Suprapubic skin (tissue), 4 donors: ENCODE measurements around the gene RAB3GAP1. TPM values are rescaled to one million over a fixed set of nuclear protein-coding genes. Genes with fewer than 3 reads are reported as not detected.

Experiments
- DNase-seq, 2 donors: peaks; one replicate each; pipeline ENCODE4 v3.0.0-alpha.2; 2019; ENCODE audit warnings: low spot score in 2 of 2
- H3K27ac ChIP-seq: fragments of 200-600 bp; sonication (generic); one replicate; pipeline ENCODE4 v1.5.1; 2019
- H3K27me3 ChIP-seq: fragments of 200-600 bp; sonication (generic); one replicate; pipeline ENCODE4 v1.5.1; 2019
- H3K36me3 ChIP-seq: fragments of 200-600 bp; sonication (generic); one replicate; pipeline ENCODE4 v1.5.1; 2019
- H3K4me1 ChIP-seq: fragments of 200-600 bp; sonication (generic); one replicate; pipeline ENCODE4 v1.5.1; 2019
- H3K4me3 ChIP-seq: fragments of 200-600 bp; sonication (generic); one replicate; pipeline ENCODE4 v1.5.1; 2019; ENCODE audit warnings: mild to moderate bottlenecking
- H3K9me3 ChIP-seq: fragments of 200-600 bp; sonication (generic); one replicate; pipeline ENCODE4 v1.5.1; 2019
- CTCF ChIP-seq, 2 donors: fragments of 200-600 bp in 1 of 2; fragments of 450-650 bp in 1 of 2; sonication (generic) in 1 of 2; IDR thresholded peaks; one replicate each; pipeline ENCODE4 v1.5.1; 2016 to 2019; ENCODE audit warnings: antibody characterized with exemption in 2 of 2, mild to moderate bottlenecking in 1 of 2, moderate library complexity in 1 of 2
- EP300 ChIP-seq: sonication (generic); formaldehyde crosslinking; IDR thresholded peaks from one replicate; pipeline ENCODE4 v1.6.1; 2017; ENCODE audit warnings: antibody characterized with exemption
- POLR2A ChIP-seq, 2 donors: fragments of 450-650 bp; IDR thresholded peaks; one replicate each; pipeline ENCODE4 v1.6.1; 2017; ENCODE audit warnings: antibody characterized with exemption in 2 of 2, mild to moderate bottlenecking in 2 of 2, moderate library complexity in 2 of 2
- POLR2AphosphoS5 ChIP-seq, 3 donors: sonication (generic); formaldehyde crosslinking; IDR thresholded peaks; one replicate each; pipeline ENCODE4 v1.6.1; 2017; ENCODE audit warnings: antibody characterized with exemption in 3 of 3
- WGBS: methylation state at CpG from one replicate; pipeline ENCODE4 v1.1.5; 2018; 5-methylcytosine and 5-hydroxymethylcytosine counted together
- total RNA-seq, 4 donors: library from RNA; depleted of rRNA; stranded (reverse); fragments of >200 nt; gene quantifications; one replicate each; pipeline ENCODE4 v1.1.0, GENCODE V29; 2016

The RAB3GAP1 gene
- total RNA-seq = 10 to 100 TPM; 36.8 to 62.0 (median 52.6) TPM

- Histone ChIP-seq H3K36me3 (no peaks in the 10 kb centered on the region), H3K9me3 (no peaks in the 10 kb centered on the region), H3K4me1 (peaks cover 41% of the 10 kb centered on the region), H3K4me3 (peak within 1 kb of the TSS; percentile 63), H3K27me3 (no peaks in the 10 kb centered on the region), H3K27ac (peak within 1 kb of the TSS; percentile 90)
- TF ChIP-seq POLR2AphosphoS5 (IDR thresholded peaks at IDR 0.05) (no peak), CTCF (IDR thresholded peaks at IDR 0.05) (no peak), EP300 (no peak), POLR2A (IDR thresholded peaks at IDR 0.05) (peak in 1 of 2 donors; percentile 56)
- peak; percentile 76 to 84 for DNase-seq
- WGBS = under 1% methylated on average over 45 of the region's 45 CpGs
These were observed at the start of gene RAB3GAP1 for GRCh38 chr2:135052042-135052876. Gene RAB3GAP1, plus strand, starts transcription at chr2:135052292. Its CDS starts 16 bp downstream, at chr2:135052308.

- 86% methylated on average over 4 of the region's 4 CpGs for WGBS
- DNase-seq = no peak
- H3K4me3 ChIP-seq = no peak overlapping the region
- no peak for TF ChIP-seq EP300
- no peak for TF ChIP-seq POLR2AphosphoS5 (IDR thresholded peaks at IDR 0.05)
- no peak for TF ChIP-seq CTCF (IDR thresholded peaks at IDR 0.05)
- TF ChIP-seq POLR2A (IDR thresholded peaks at IDR 0.05) = no peak
- peaks cover 3% of the 10 kb centered on the region for H3K4me1 ChIP-seq
- H3K27me3 ChIP-seq = peaks cover 22% of the 10 kb centered on the region
- no peaks in the 10 kb centered on the region for H3K9me3 ChIP-seq
- no peak overlapping the region for H3K27ac ChIP-seq
- H3K36me3 ChIP-seq = no peaks in the 10 kb centered on the region
These were observed 49.3 kb upstream of the RAB3GAP1 start for GRCh38 chr2:135002836-135003235.

- no peak overlapping the region for H3K27ac ChIP-seq
- 10% methylated on average over 17 of the region's 17 CpGs for WGBS
- DNase-seq = peak; percentile 69 to 78
These were observed 47.9 kb upstream of the RAB3GAP1 start for GRCh38 chr2:135004005-135004746.

GRCh38 chr2:135005753-135006152, 46.3 kb upstream of the RAB3GAP1 start:
- peaks cover 3% of the 10 kb centered on the region for H3K4me1 ChIP-seq
- peaks cover 27% of the 10 kb centered on the region for H3K27me3 ChIP-seq
- no peak for DNase-seq
- H3K9me3 ChIP-seq = no peaks in the 10 kb centered on the region
- H3K27ac ChIP-seq = no peak overlapping the region
- H3K4me3 ChIP-seq = no peak overlapping the region
- TF ChIP-seq CTCF (IDR thresholded peaks at IDR 0.05) (no peak), POLR2A (IDR thresholded peaks at IDR 0.05) (no peak), POLR2AphosphoS5 (IDR thresholded peaks at IDR 0.05) (no peak), EP300 (no peak)
- H3K36me3 ChIP-seq = no peaks in the 10 kb centered on the region
- WGBS = 48% methylated on average over 3 of the region's 3 CpGs

More at GRCh38 chr2:135004005-135004746, 47.9 kb upstream of the RAB3GAP1 start:
- no peak for TF ChIP-seq POLR2A (IDR thresholded peaks at IDR 0.05)
- TF ChIP-seq EP300 = no peak
- TF ChIP-seq POLR2AphosphoS5 (IDR thresholded peaks at IDR 0.05) = no peak
- TF ChIP-seq CTCF (IDR thresholded peaks at IDR 0.05) = peak; percentile 68 to 88
- Histone ChIP-seq H3K4me3 (no peak overlapping the region), H3K4me1 (peaks cover 3% of the 10 kb centered on the region), H3K27me3 (peaks cover 27% of the 10 kb centered on the region), H3K9me3 (no peaks in the 10 kb centered on the region), H3K36me3 (no peaks in the 10 kb centered on the region)

GRCh38 chr2:135009339-135009738, 42.8 kb upstream of the RAB3GAP1 start:
- no peaks in the 10 kb centered on the region for H3K36me3 ChIP-seq
- no peak overlapping the region for H3K4me3 ChIP-seq
- no peak for TF ChIP-seq CTCF (IDR thresholded peaks at IDR 0.05)
- no peak for TF ChIP-seq POLR2AphosphoS5 (IDR thresholded peaks at IDR 0.05)
- 100% methylated on average over 1 of the region's 1 CpG for WGBS
- DNase-seq = no peak
- no peaks in the 10 kb centered on the region for H3K9me3 ChIP-seq
- peaks cover 27% of the 10 kb centered on the region for H3K27me3 ChIP-seq
- no peak overlapping the region for H3K27ac ChIP-seq
- peaks cover 2% of the 10 kb centered on the region for H3K4me1 ChIP-seq
